ENCODE results near the gene ITGA8.
"Not testable (repeated sequence)": the region's sequence is repeated elsewhere in the genome, so short reads cannot be mapped to it uniquely, and the experiment has no call there.

Gene ITGA8

GRCh38 chr10:15672469-15672868 lies 47.3 kb downstream of the ITGA8 start:
- DNase-seq: no peak

DNA sequence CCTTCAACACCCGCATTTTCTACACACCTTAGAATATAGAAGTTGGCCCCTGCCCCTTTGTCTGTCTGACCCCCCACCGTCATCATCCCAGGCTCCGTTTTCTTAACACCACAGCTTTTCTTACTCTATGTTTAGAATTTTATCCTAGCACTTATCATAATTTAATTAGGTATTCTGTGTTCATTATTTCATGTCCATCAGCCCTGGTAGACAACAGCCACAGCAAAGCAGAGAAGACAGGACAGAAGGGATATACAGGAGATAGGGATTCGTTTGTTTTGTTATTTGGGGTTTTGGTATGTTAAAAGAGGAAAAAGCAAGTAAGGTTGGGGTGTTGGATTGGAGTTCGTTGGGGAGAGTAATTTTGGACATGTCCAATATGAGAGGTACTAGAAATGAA lies 48.8 kb downstream of the ITGA8 start:
- no peak for DNase-seq

DNA sequence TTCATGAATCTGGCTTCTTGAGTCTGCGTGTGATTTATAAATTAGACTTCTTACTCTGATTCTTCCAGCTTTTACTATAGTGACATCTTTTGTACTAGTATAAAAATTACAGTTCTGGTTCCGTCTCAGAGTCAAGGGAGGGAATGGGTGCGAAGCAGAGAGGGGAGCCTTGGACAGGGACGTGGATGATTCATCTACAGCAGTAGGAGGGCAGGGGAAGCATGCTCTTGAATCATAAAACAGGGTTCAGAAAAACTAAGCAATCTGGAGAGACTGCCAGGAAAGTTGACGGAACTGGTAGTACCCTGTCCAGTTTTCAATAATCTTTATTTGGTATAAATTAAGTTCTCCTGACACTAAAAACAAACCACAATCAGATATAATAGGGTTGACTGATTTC lies 58.1 kb downstream of the ITGA8 start:
- DNase-seq: no peak

- DNase-seq: no peak
These were observed 58.7 kb downstream of the ITGA8 start for GRCh38 chr10:15660990-15661389.

DNA sequence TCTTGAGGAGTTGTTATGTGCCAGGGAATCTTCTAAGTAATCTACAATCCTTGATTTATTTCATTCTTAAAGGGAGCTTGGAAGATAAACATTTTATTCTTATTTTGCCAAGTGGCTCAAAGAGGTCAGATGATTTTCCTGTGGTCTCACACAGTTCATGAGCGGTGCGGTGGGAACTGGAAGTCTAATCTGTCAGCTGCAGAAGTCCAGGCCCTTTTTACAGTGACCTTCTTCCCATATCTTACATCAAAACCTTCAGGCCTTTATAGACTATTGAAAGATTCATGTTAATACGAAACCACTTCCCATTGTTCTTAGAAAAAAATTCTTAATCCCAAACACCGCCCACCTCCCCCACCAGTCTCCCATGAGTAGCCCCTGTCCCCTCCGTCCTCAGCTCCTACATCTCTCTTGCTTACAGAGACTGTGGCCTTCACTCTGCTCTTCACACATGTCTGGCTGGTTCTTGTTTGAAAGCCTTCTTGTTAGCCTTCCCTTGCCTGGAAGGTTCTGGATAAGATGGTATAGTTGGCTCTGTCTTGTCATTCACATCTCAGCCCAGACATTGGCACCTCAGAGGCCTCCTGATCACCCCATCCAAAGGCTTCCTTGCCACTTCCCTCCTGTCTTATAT lies 61.5 kb downstream of the ITGA8 start:
- DNase-seq: no peak

GRCh38 chr10:15652757-15653156 lies 67.0 kb downstream of the ITGA8 start:
- DNase-seq: no peak

- DNase-seq: no peak
These were observed 67.6 kb downstream of the ITGA8 start for GRCh38 chr10:15652117-15652516.

- DNase-seq: no peak
These were observed 68.5 kb downstream of the ITGA8 start for GRCh38 chr10:15651175-15651574.

DNA sequence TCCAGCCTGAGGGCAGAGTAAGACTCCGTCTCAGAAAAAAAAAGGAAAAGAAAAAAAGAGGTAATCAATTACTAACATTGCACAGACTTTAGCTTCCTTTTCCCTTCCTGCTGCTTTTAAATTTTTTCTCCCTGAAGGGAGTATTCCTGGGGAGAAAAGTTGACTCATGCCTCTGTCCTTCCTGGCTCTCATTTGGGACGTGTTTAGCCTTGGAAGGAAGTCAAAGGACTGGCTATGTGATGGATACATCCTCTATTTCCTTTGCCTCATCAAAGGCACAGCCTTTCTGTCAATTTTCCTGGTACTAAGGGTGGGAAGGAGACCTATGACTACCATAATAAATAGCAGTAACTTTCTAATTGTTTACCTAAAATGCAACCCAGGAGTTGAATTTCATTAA lies 77.6 kb downstream of the ITGA8 start:
- DNase-seq: peak; percentile 21

DNA sequence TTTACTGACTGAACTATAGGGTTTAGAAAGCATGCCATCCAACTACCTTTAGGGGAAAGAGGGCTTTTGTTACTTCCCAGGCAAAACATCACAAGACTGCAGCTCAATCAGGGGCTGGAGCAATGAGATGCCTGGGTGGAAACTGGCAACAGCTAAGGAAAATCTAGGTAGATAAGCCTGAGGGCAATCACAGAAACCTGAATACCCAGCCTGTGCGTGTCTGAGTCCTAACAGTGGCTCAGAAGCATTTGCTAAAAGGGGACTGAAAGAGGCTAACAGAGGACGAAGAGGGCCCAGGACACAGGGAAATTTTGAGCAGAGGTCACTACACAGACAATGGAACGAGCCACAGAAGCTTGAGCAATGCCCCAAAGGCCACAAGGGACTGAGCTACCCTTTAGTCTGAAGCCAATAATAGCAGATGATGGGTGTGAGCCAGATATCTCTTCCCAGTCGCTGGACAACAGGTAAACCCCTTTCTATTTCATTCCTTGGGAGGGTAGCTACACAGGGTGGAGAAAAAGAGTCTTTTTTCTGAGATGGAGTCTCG lies 79.1 kb downstream of the ITGA8 start:
- DNase-seq: no peak

DNA sequence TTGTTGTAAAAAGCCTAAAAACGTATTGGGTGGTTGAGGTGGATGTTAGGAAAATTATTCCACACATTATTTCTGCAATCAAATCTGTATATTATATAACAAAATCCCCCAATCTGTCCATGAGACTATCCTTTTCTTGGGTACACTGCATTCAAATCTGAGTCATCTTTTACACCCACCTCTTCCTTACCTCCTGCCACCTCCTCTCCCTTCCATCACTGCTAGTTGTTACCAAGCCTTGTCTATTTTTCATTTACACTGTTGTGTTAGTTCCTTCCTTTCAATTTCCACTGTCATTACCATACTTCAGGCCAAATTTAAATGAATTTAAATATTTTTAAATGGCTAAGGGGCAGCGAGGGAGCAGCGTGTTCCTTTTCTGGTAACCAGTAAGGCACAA lies 83.3 kb downstream of the ITGA8 start:
- no peak for DNase-seq

DNA sequence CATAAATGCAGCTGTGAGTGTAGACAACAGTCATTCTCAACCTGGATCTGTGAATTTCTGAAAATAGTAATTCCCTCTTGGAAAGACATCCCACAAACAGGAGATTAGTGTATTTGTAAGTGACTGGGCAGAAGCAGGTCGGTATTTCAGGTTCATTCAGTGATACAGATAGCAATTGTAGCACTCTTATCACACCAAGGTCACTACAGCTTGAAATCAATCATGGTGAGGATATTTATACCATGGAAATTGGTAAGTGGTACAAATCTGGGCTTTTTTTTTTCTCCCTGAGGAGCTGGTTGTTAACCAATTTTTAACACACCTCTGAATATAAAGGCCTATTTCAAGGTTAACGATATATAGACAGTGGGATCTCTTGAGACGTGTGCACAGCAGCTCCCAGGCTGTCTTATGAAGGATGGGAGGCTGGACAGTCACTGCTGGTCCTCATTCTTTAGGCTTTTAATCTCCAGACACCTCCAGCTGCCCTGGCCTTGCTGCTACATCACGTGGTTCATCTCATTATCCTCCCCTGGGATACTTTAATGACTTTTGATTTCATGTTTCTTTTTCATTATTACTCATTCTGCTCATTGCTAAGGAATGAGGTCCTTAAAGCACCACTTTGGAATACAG lies 87.1 kb downstream of the ITGA8 start:
- no peak for DNase-seq

GRCh38 chr10:15631205-15631604 lies 88.5 kb downstream of the ITGA8 start:
- DNase-seq: not testable (repeated sequence)

GRCh38 chr10:15630353-15630752 lies 89.4 kb downstream of the ITGA8 start:
- DNase-seq: no peak

DNA sequence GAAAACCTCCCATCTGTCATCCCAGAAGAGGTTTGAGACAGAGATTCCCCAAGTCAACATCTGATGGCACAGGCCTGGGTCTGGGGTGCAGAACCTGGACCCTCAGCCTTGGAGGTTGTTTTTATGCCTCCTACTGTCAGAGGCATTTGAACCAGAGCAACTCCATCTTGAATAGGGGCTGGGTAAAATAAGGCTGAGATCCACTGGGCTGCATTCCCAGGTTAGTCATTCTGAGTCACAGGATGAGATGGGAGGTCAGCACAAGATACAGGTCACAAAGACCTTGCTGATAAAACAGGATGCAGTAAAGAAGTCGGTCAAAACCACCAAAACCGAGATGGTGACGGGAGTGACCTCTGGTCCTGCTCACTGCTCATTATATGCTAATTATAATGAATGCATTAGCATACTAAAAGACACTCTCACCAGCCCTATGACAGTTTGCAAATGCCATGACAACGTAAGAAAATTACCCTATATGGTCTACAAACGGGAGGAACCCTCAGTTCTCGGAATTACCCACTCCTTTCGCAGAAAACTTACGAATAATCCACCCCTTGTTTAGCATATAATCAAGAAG lies 92.0 kb downstream of the ITGA8 start:
- no peak for DNase-seq

DNA sequence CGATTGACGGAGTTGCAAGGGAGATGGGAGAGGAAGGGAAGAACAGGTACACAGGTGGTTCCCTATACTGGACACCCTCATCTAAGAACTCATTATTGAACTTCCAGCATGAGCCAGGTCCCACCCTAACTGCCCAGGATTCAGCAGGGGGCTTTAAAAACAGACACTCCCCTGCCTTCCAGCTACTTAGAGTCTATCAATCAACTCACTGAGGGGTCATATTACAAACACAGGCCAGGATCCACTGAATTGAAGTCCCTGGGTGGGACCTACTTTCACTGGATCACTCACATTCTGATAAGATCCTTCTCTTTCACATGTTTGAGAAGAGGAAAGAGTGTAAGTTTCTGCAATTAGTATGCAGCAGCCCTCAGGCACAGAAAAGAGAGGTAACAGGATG lies 92.8 kb downstream of the ITGA8 start:
- no peak for DNase-seq

DNA sequence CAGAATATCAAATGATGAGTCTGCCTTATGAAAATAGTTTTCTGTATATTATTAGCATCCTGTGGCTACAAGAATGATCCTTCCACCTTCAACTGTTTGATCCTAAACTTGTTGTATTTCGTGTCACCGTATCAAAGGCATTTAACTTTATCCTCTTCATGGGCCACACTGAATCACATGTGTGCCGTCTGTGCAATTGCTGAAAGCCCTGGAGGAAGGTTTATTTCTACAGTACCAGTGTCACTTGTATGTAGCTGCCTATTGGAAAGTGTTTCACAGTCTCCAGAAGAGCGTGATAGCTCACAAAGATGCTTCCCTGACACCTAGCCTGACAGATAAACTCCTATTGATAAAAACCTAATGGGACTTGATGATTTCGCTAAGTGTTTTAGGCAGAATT lies 94.5 kb downstream of the ITGA8 start:
- DNase-seq: no peak

- DNase-seq: peak; percentile 8
These were observed 95.1 kb downstream of the ITGA8 start for GRCh38 chr10:15624401-15625196.

GRCh38 chr10:15620836-15621515 lies 98.7 kb downstream of the ITGA8 start:
- DNase-seq: no peak

DNA sequence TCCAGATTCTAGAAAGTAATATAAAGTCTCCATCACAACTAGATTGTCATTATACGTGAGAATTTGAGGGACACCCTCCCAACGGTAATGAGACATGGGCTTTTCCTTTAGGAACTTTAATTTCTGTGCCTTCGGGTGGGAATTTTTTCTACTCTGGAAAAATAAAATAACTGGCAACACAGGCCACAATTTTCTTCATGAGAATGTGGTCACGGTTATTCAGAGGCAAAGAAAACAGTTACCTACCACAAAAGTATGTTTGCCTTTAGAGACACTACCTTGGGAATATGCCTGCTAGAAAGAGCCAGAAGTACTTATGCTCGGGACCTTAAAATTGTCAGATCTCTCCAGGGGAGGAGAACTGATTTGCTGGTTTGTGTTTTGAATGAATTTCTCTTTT lies 99.4 kb downstream of the ITGA8 start:
- DNase-seq: no peak

DNA sequence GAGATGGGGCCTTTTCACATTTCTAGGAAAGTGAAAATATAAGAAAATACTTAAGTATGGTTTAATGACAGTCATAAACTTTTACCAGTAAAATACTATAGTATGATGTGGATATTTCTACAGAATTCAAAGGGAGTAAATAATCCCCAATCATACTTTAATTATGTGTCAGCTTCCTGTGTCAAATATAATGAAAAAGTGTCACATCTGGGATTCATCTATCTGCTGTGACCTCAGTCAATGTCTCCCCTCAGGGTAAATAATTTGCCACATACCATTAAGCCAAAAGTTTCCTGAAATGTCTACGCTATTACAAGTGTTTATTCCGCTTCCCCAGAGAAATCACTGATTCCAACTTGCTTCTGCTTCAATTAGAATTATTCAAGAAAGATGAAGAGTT lies 110.5 kb downstream of the ITGA8 start:
- peak; percentile 2 for DNase-seq

DNA sequence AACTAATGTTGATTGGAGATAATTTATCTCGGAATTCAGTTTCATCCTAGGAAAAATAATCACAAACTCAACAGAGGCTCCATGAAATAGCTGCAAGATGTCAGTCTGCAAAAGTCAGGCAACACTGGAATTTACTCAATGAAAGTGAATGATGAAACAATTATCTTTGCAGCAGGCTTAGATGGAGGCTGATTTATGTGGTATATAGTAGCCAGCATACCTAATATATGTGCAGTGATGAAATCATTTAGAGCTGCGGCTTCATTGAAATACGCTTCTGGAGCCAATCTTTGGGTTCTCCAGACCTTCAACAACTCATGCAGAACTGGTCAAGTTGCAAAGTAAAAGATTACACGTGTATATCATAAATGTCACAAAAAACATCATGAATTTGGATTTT lies 113.3 kb downstream of the ITGA8 start:
- DNase-seq: no peak
